HG02588 (cell line): Measurements from ENCODE around the gene TPT1.
"Not testable (repeated sequence)": the region's sequence is repeated elsewhere in the genome, so short reads cannot be mapped to it uniquely, and the experiment has no call there.

Source experiments
- ATAC-seq: cut with Tn5 transposase; IDR thresholded peaks from one replicate; pipeline ENCODE4 v1.9.1; 2021; ENCODE audit warnings: mild to moderate bottlenecking, moderate library complexity; ENCODE audit not compliant: unreplicated experiment

TPT1 gene

GRCh38 chr13:45303866-45304265 lies 37.1 kb downstream of the TPT1 start:
- ATAC-seq = no peak

GRCh38 chr13:45303026-45303425 lies 38.0 kb downstream of the TPT1 start:
- no peak for ATAC-seq

- ATAC-seq = no peak
Observed at GRCh38 chr13:45302507-45302906, 38.5 kb downstream of the TPT1 start.

- ATAC-seq = no peak
Observed at GRCh38 chr13:45301263-45301662, 39.7 kb downstream of the TPT1 start.

GRCh38 chr13:45300190-45300985 lies 40.6 kb downstream of the TPT1 start:
- no peak for ATAC-seq

- no peak for ATAC-seq
Observed at GRCh38 chr13:45299194-45299593, 41.8 kb downstream of the TPT1 start.

- ATAC-seq = not testable (repeated sequence)
Observed at GRCh38 chr13:45298550-45298949, 42.4 kb downstream of the TPT1 start.

- ATAC-seq = no peak
Observed at GRCh38 chr13:45298206-45298505, 42.8 kb downstream of the TPT1 start.

- no peak for ATAC-seq
Observed at GRCh38 chr13:45297456-45298205, 43.4 kb downstream of the TPT1 start.

- no peak for ATAC-seq
Observed at GRCh38 chr13:45296259-45296658, 44.7 kb downstream of the TPT1 start.

- no peak for ATAC-seq
Observed at GRCh38 chr13:45295536-45295935, 45.4 kb downstream of the TPT1 start.

- no peak for ATAC-seq
Observed at GRCh38 chr13:45292176-45292575, 48.8 kb downstream of the TPT1 start.

- ATAC-seq = no peak
Observed at GRCh38 chr13:45289936-45290563, 50.9 kb downstream of the TPT1 start.
